Raji (cell line): Measurements from ENCODE around the gene FAM120B.

Experiments used
- POLR2A ChIP-seq: IDR thresholded peaks from 2 replicates; pipeline ENCODE4 v1.6.1; 2011; ENCODE audit warnings: low read depth, low read length, control low read depth; ENCODE audit not compliant: insufficient read depth

The FAM120B gene

GRCh38 chr6:170451762-170452651, 145.4 kb downstream of the FAM120B start:
- no peak for TF ChIP-seq POLR2A

- no peak for TF ChIP-seq POLR2A
These were observed 146.4 kb downstream of the FAM120B start for GRCh38 chr6:170452767-170453545.

- no peak for TF ChIP-seq POLR2A
These were observed 147.3 kb downstream of the FAM120B start for GRCh38 chr6:170453586-170454511.

DNA sequence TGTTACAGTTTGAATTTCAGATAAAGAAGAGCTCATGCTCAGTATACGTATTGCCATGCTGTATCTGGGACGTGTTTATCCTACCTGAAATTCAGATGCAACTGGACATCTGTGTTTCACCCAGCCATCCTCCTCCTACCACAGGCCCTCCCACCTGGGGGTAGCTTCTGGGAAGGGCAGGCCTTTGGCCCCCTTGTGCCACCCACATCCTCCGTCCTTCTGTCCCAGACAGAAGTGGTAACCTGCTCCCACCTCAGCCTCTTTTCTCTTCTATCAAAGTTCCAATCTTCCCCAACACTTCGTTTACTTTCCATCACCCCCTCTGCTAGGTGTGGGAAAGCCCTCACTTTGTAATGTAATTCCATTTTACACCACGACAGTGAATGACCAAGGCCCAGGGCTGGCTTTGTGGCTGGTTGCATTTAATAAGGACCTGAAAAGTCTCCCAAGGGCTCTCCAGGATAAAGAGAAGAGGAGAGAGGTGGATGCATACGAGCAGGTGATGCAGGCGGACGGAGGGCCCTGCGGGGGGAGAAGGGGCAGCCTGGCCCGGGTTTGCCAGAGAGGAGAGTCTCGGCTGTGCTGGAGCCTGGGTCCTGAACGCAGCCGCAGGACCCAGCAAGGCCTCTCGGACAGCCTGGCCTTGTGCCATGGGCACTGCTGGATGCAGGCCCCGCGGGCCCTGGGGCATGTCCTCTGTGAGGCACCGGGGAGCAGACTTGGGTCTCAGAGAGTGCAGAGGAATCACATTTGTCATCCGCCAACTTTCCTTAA, 148.1 kb downstream of the FAM120B start:
- no peak for TF ChIP-seq POLR2A

GRCh38 chr6:170455335-170455979, 148.9 kb downstream of the FAM120B start:
- TF ChIP-seq POLR2A = no peak

DNA sequence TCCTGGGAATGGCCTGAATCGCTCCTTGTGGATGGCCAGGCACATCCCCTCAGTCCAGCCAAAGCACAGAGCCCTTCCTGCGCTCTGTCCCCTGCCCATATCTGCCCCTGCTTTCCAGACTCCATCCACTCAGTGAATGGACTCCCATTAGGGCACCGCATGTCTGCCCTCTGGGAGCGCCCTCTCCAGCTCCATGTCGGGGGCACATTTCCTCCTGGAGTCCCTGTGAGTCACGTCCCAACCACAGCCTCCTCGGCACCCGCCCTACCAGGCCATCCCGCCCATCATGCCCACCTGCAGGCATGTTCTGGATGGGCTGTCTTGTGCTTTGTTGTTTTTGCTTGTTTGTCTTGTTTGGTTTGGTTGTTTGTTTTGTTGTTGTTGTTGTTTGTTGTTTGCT, 149.8 kb downstream of the FAM120B start:
- TF ChIP-seq POLR2A = no peak
